ENCODE data around the gene RIMKLA. TPM values are rescaled to one million over a fixed set of nuclear protein-coding genes. Genes with fewer than 3 reads are reported as not detected.

Gene RIMKLA
- total and polyA plus RNA-seq, 2 of the 13 experiments (the other 11 are each of a cell fraction or from before 2014, with no cell fraction given), result 2.5 to 3.8 TPM

GRCh38 chr1:42336978-42337377 lies 43.6 kb upstream of the RIMKLA start:
- Histone ChIP-seq H4K20me1 (ENCODE audit: insufficient read depth, low read length) (peaks cover 17% of the 10 kb centered on the region), H3K4me3 (replicated peaks in 1 of 3; ENCODE audit: insufficient read depth in 1 of 3, low read depth in 2 of 3, low read length in 3 of 3) (no peak overlapping the region), H3K36me3 (replicated peaks in 1 of 2; ENCODE audit: control insufficient read depth in 1 of 2, insufficient read depth in 2 of 2, low read length in 2 of 2) (no peaks in the 10 kb centered on the region), H3K79me2 (ENCODE audit: insufficient read depth, low read length) (peaks cover 28% of the 10 kb centered on the region), H2AFZ (ENCODE audit: low read length) (no peak overlapping the region), H3K27ac (ENCODE audit: extremely low read length, insufficient read depth, low read length) (no peak overlapping the region), H3K4me2 (ENCODE audit: low read depth, low read length) (peak overlapping the region; percentile 18; the same call in 1 of the 2 replicates), H3K9me3 (ENCODE audit: low read length) (no peaks in the 10 kb centered on the region), H3K4me1 (ENCODE audit: insufficient read depth, low read length) (peaks cover 50% of the 10 kb centered on the region), H3K27me3 (ENCODE audit: control insufficient read depth in 1 of 2, insufficient read depth in 2 of 2, low read length in 2 of 2) (no peaks in the 10 kb centered on the region; a peak in 1 of 5 replicates), H3K9ac (ENCODE audit: insufficient read depth, low read depth, low read length) (no peak overlapping the region)
- no peak for ATAC-seq
- TF ChIP-seq ARID5B (CRISPR knock-in tag; IDR thresholded peaks at IDR 0.05) (no peak), KAT2B (IDR thresholded peaks at IDR 0.05; ENCODE audit: borderline replicate concordance, low read depth, low read length) (no peak)
- no TSS peak for BruUV-seq (replicated peaks)
- no peak for DNase-seq (ENCODE audit: low spot score)
- in situ Hi-C loops (cut with HindIII; ENCODE audit: extremely low pct_ligation_motif_present, low pct_unique_long_range_greater_than_20kb) (loop anchor here (25.0 kb wide), 1 partner anchor 400 kb away; the partner anchor contains the start of gene CLDN19), intact Hi-C loops (cut with micrococcal nuclease; ENCODE audit: unreplicated experiment) (loop anchor here (5.0 to 10.0 kb wide), 2 partner anchors 125 to 408 kb away; partner anchors contain the start of genes CCDC30 and CLDN19)
- ChIA-PET POLR2A (no interaction called here), CTCF (ENCODE audit: low intra/inter-chr PET ratio, low total read pairs) (no interaction called here)
- WGBS (ENCODE audit: low lambda C conversion rate), result 67% methylated on average over 6 of the region's 6 CpGs
- FAIRE-seq, result no peak

DNA sequence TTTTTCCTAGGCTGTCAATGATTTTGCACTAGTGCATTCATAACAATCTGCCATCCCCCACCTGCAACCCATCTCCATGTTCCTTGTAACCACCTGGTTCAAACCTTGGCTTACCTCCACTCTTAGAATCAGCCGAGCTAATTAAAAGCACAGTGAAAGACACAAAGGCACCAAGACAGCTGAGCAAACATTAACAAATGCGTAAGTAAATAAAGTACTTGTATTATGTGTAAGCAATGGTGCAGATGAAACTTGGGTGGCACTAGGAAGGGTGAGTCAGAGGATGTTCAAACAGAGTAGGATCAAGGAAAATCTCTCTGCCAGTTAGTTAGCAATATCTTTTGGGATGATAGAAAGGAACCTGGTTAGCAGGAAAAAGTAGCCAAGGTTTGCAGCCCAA lies 40.5 kb upstream of the RIMKLA start:
- Histone ChIP-seq H3K27me3 (ENCODE audit: control insufficient read depth in 1 of 2, insufficient read depth in 2 of 2, low read length in 2 of 2) (peaks cover 0 to under 1% of the 10 kb centered on the region in 2 experiments; a peak in 1 of 5 replicates), H3K79me2 (ENCODE audit: insufficient read depth, low read length) (no peaks in the 10 kb centered on the region), H3K4me1 (ENCODE audit: insufficient read depth, low read length) (peaks cover 49% of the 10 kb centered on the region), H4K20me1 (ENCODE audit: insufficient read depth, low read length) (no peaks in the 10 kb centered on the region), H3K27ac (ENCODE audit: extremely low read length, insufficient read depth, low read length) (no peak overlapping the region), H3K4me2 (ENCODE audit: low read depth, low read length) (peak overlapping the region; percentile 50), H3K9me3 (ENCODE audit: low read length) (no peaks in the 10 kb centered on the region), H3K4me3 (replicated peaks in 1 of 3; ENCODE audit: insufficient read depth in 1 of 3, low read depth in 2 of 3, low read length in 3 of 3) (peak overlapping the region in 1 of 3 experiments; percentile 3; a peak in 1 of 6 replicates), H2AFZ (ENCODE audit: low read length) (no peak overlapping the region), H3K36me3 (replicated peaks in 1 of 2; ENCODE audit: control insufficient read depth in 1 of 2, insufficient read depth in 2 of 2, low read length in 2 of 2) (no peaks in the 10 kb centered on the region), H3K9ac (ENCODE audit: insufficient read depth, low read depth, low read length) (no peak overlapping the region)
- ATAC-seq, result peak; percentile 60
- no TSS peak for BruUV-seq (replicated peaks)
- intact Hi-C loops (cut with micrococcal nuclease; ENCODE audit: unreplicated experiment), result no loop called here
- CTCF ChIA-PET (ENCODE audit: low intra/inter-chr PET ratio, low total read pairs), result no interaction called here
- DNase-seq (ENCODE audit: low spot score), result peak; percentile 90
- POLR2A ChIA-PET, result no interaction called here
- in situ Hi-C loops (cut with HindIII; ENCODE audit: extremely low pct_ligation_motif_present, low pct_unique_long_range_greater_than_20kb), result loop anchor here (25.0 kb wide), 1 partner anchor 397 kb away; the partner anchor contains the start of gene CLDN19
- 0% methylated on average over 2 of the region's 2 CpGs for WGBS (ENCODE audit: low lambda C conversion rate)
- FAIRE-seq, result peak; percentile 81
- TF ChIP-seq AHDC1 (CRISPR knock-in tag; IDR thresholded peaks at IDR 0.05; ENCODE audit: borderline replicate concordance), result peak; percentile 90; the same call in 1 of the 2 replicates
- peak; percentile 96 for TF ChIP-seq FOSL2 (CRISPR knock-in tag; IDR thresholded peaks at IDR 0.05)
- TF ChIP-seq ISL2 (CRISPR knock-in tag; IDR thresholded peaks at IDR 0.05), result peak; percentile 54
- TF ChIP-seq SKI (IDR thresholded peaks at IDR 0.05; ENCODE audit: partially characterized antibody), result no peak
- peak; percentile 26 for TF ChIP-seq TEAD3 (CRISPR knock-in tag; optimal IDR thresholded peaks at IDR 0.05; ENCODE audit: borderline replicate concordance)
- peak; percentile 66; the same call in 1 of the 2 replicates for TF ChIP-seq KDM6A (CRISPR knock-in tag; IDR thresholded peaks at IDR 0.05; ENCODE audit: low read depth)
- peak; percentile 57; the same call in 1 of the 2 replicates for TF ChIP-seq HDAC1 (CRISPR knock-in tag; IDR thresholded peaks at IDR 0.05)

All from HepG2 (cell line).